GM23248 (cell line): ENCODE results near the gene SUGCT.

Experiments used
- EZH2 ChIP-seq: fragments of 200-600 bp; sonication (generic); IDR thresholded peaks from 2 replicates; pipeline ENCODE4 v1.6.1; 2018; ENCODE audit warnings: antibody characterized with exemption, mild to moderate bottlenecking; ENCODE audit not compliant: insufficient read depth, poor library complexity, severe bottlenecking
- EZH2phosphoT487 ChIP-seq: fragments of 200-600 bp; sonication (generic); IDR thresholded peaks from 2 replicates; pipeline ENCODE4 v1.6.1; 2018; ENCODE audit warnings: antibody characterized with exemption, moderate library complexity, mild to moderate bottlenecking, low read depth; ENCODE audit not compliant: insufficient read depth

DNA sequence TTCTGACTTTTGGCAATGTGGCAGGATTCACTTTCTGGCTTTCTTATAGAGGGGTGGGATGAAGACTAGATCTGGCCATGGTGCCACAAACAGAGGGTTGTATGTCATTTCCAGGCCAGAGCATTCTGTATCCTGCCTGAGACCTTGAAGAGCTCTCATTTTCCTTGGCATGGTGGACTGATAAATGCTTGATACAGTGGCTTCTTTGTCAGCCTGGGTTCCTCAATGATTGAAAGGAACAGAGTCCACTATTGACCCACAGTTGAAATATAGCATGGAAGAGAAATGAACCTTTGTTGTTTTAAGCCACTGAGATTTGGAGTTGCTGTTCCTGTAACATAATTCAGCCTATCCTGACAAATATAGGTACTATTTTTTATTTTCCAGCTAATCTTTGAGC is 462.7 kb downstream of the SUGCT start:
- no peak for TF ChIP-seq EZH2phosphoT487
- TF ChIP-seq EZH2: no peak
